Activated CD8-positive, alpha-beta memory T cell treated with anti-CD3 and anti-CD28 coated beads, Interleukin-2, amount 50 U/mL, for 24 hours (primary cell): ENCODE data around the gene PMEPA1.

Experiments
- DNase-seq: peaks from one replicate; pipeline ENCODE4 v3.0.0-alpha.2; 2020; ENCODE audit errors: extremely low read depth

PMEPA1 gene

GRCh38 chr20:57609086-57609841 lies 100.6 kb downstream of the PMEPA1 start:
- no peak for DNase-seq

DNA sequence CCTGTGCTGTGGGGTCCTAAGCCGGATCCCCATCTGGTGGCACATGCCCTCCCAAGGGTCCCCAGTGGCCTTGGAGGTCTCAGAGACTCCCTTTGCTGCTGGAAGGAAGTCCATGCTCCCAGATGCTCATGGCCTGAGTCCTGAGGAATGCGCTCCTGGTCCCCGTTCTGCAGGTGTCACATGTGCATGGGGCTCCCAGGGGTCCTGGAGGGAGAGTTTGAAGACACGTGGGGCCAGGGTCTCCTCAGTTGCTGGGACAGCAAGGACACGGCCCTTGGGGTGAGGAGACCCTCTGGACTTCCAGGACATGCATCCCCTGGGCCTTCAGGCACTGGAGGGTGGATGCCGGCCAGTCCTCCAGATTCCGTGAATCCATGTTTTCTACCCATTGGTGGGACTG lies 101.3 kb downstream of the PMEPA1 start:
- DNase-seq = no peak

- no peak for DNase-seq
These were observed 103.9 kb downstream of the PMEPA1 start for GRCh38 chr20:57605878-57606277.

GRCh38 chr20:57605045-57605444 lies 104.8 kb downstream of the PMEPA1 start:
- DNase-seq = no peak

GRCh38 chr20:57603120-57603519 lies 106.7 kb downstream of the PMEPA1 start:
- no peak for DNase-seq

- no peak for DNase-seq
These were observed 108.1 kb downstream of the PMEPA1 start for GRCh38 chr20:57601737-57602136.

DNA sequence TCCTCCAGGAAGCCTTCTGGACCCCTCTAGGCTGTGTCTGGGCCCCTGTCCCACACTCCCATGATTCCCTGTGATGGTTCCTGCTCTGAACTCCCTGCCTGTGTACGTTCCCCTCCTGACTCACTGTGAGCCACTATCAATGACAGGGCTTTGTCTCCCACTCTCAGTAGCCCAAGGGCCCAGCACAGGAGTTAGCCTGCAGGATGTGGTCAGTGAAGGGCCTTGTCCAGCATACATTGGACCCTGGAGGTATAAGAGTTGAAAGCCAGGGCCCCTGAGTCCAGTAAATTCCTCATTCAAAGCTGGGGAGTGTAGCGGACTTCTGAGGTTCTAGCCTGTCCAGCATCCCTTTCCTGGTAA lies 108.6 kb downstream of the PMEPA1 start:
- no peak for DNase-seq

- no peak for DNase-seq
These were observed 109.2 kb downstream of the PMEPA1 start for GRCh38 chr20:57600320-57601210.

DNA sequence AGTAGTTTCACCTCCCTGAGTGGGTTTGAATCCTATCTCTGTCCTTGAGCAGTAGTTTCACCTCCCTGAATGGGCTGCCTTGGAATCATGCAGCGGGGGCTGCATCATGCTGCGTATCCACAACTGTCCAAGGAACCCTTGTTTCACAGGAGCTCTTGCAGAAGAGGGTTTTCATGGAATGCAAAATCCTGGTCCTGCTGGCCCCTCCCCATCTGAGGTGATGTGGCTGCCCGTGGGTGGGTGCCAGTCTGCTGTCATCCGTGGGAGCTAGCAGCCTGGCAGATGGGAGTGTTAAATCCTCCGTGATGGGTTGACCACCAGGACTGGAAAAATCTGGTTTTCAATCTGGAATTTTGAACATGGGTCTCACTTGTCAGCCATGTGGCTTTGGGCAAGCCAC lies 111.3 kb downstream of the PMEPA1 start:
- DNase-seq = no peak
